CD4-positive, alpha-beta T cell treated with Interleukin-12 subunit alpha and Interleukin-12 subunit beta, for 1 hour (primary cell): Measurements from ENCODE around the gene PRIMA1.

Experiments
- DNase-seq: peaks from one replicate; pipeline ENCODE4 v3.0.0-alpha.2; 2020

Gene PRIMA1

GRCh38 chr14:93793555-93794324 lies 5.5 kb upstream of the PRIMA1 start:
- no peak for DNase-seq

- no peak for DNase-seq
Measured at GRCh38 chr14:93792391-93792790, 4.1 kb upstream of the PRIMA1 start.

- DNase-seq: no peak
Measured at GRCh38 chr14:93790966-93791365, 2.7 kb upstream of the PRIMA1 start.

GRCh38 chr14:93789228-93790130 lies 1.2 kb upstream of the PRIMA1 start:
- DNase-seq: no peak

- DNase-seq: no peak
Measured at GRCh38 chr14:93788543-93789227, 400 bp upstream of the PRIMA1 start.

GRCh38 chr14:93787465-93788292 lies 606 bp downstream of the PRIMA1 start:
- DNase-seq: no peak

- no peak for DNase-seq
Measured at GRCh38 chr14:93785423-93785822, 2.9 kb downstream of the PRIMA1 start.

- no peak for DNase-seq
Measured at GRCh38 chr14:93784878-93785277, 3.4 kb downstream of the PRIMA1 start.

- no peak for DNase-seq
Measured at GRCh38 chr14:93780813-93781400, 7.4 kb downstream of the PRIMA1 start.

- DNase-seq: no peak
Measured at GRCh38 chr14:93778856-93779629, 9.2 kb downstream of the PRIMA1 start.

GRCh38 chr14:93778453-93778852 lies 9.8 kb downstream of the PRIMA1 start:
- DNase-seq: no peak

GRCh38 chr14:93775744-93776143 lies 12.5 kb downstream of the PRIMA1 start:
- DNase-seq: no peak

- DNase-seq: no peak
Measured at GRCh38 chr14:93775158-93775557, 13.1 kb downstream of the PRIMA1 start.

- DNase-seq: no peak
Measured at GRCh38 chr14:93772263-93772662, 16.0 kb downstream of the PRIMA1 start.

GRCh38 chr14:93765970-93766369 lies 22.3 kb downstream of the PRIMA1 start:
- DNase-seq: no peak

- no peak for DNase-seq
Measured at GRCh38 chr14:93765155-93765554, 23.1 kb downstream of the PRIMA1 start.

- no peak for DNase-seq
Measured at GRCh38 chr14:93764211-93764659, 24.1 kb downstream of the PRIMA1 start.

- no peak for DNase-seq
Measured at GRCh38 chr14:93759719-93760307, 28.5 kb downstream of the PRIMA1 start.

- DNase-seq: no peak
Measured at GRCh38 chr14:93757206-93757605, 31.1 kb downstream of the PRIMA1 start.

GRCh38 chr14:93753647-93754046 lies 34.6 kb downstream of the PRIMA1 start:
- DNase-seq: no peak
